ENCODE data around the gene PIN1.

DNA sequence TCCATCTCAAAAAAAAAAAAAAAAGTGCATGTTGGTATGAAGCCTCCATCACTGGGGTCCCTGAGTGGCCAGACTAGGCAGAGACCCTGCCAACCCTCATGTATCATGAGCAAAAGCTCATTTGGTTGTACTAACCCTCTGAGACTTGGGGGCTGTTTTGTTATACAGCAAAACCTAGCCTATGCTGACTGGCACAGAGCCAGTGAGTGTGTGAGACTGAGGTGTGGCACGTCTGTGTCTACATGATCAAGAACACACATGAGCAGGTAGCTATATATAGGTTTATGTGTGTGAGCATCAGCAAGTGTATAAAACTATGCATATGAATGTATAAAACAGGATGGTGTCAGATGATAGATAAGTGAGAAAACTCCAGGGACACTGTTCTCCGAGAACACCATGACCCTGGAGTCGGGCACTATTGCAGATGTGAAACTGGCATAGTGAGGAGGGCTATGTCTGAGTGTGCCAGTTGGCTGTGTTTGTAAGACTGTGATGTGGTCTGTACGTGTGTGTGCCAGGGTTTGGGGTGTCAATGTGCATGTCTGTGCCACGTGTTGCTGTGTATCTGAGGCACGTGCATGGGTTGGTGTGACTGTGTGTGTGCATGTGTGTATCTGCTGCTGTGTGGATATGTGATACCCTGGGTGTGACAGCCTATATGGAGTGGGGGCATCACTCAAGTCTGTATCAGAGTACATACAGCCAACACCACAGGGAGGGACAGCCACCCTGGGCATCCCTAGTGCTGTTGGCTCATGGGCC lies 56.7 kb downstream of the PIN1 start:
- TF ChIP-seq, protein P1, sequence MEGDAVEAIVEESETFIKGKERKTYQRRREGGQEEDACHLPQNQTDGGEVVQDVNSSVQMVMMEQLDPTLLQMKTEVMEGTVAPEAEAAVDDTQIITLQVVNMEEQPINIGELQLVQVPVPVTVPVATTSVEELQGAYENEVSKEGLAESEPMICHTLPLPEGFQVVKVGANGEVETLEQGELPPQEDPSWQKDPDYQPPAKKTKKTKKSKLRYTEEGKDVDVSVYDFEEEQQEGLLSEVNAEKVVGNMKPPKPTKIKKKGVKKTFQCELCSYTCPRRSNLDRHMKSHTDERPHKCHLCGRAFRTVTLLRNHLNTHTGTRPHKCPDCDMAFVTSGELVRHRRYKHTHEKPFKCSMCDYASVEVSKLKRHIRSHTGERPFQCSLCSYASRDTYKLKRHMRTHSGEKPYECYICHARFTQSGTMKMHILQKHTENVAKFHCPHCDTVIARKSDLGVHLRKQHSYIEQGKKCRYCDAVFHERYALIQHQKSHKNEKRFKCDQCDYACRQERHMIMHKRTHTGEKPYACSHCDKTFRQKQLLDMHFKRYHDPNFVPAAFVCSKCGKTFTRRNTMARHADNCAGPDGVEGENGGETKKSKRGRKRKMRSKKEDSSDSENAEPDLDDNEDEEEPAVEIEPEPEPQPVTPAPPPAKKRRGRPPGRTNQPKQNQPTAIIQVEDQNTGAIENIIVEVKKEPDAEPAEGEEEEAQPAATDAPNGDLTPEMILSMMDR (IDR thresholded peaks at IDR 0.05; ENCODE audit: low read length): no peak
- TF ChIP-seq EZH2 (IDR thresholded peaks at IDR 0.05; ENCODE audit: borderline replicate concordance, low read length): no peak
